K562 (cell line): Measurements from ENCODE around the gene CD74. TPM values are rescaled to one million over a fixed set of nuclear protein-coding genes. Genes with fewer than 3 reads are reported as not detected.
A peak's percentile ranks its signal among the peaks of the same experiment; 100 is the strongest.

Experiments used
- ATAC-seq: fragments of 200-7000 bp; cut with Tn5 transposase; 3 replicates; pipeline ENCODE4 v1.9.1; 2020; ENCODE audit warnings: moderate library complexity
- BruUV-seq: library from RNA; stranded (reverse); fragments of 400-500 nt; replicated peaks from 2 replicates; lab custom pipeline; 2021; lab: Mats Ljungman, UMichigan
- CTCF ChIA-PET: fragments of 300-600 bp; formaldehyde crosslinking; extraction: SDS; loops from one replicate; lab custom pipeline; 2021; ENCODE audit warnings: low intra/inter-chr PET ratio; lab: Yijun Ruan, JAX
- POLR2A ChIA-PET: fragments of 300-600, 350-650 bp; sonication (Branson Sonifier 250); formaldehyde crosslinking; extraction: SDS; loops from one replicate; lab custom pipeline; 2021; ENCODE audit warnings: antibody characterized with exemption, inconsistent platforms; lab: Yijun Ruan, JAX
- DNase-seq, 4 experiments: peaks; one replicate each; pipeline versions ENCODE4 v3.0.0 to v3.0.0-alpha.2; 2011 to 2018; ENCODE audit warnings: low spot score in 3 of 4, mixed read lengths in 3 of 4; ENCODE audit errors: extremely low read depth in 1 of 4
- FAIRE-seq: peaks from 2 replicates; lab custom pipeline; 2011; peaks lifted over from hg19 to GRCh38; lab: Jason Lieb, UNC
- H2AFZ ChIP-seq: 2 replicates; pipeline ENCODE4 v1.6.0; 2011; ENCODE audit warnings: low read depth, low read length, control low read depth, inconsistent platforms
- H3K27ac ChIP-seq: fragments of 200-600 bp; 3 replicates; pipeline ENCODE4 v1.8.0; 2011; ENCODE audit warnings: low read depth, mild to moderate bottlenecking, control low read depth, inconsistent platforms, low read length, moderate library complexity, mixed read lengths; ENCODE audit errors: extremely low read depth
- H3K27me3 ChIP-seq, 2 experiments: fragments of 300-600 bp in 1 of 2; 2 replicates in 1 of 2; 3 replicates in 1 of 2; pipeline versions ENCODE4 v1.6.0 to v1.8.0; 2011; ENCODE audit warnings: inconsistent platforms in 2 of 2, low read length in 2 of 2, mild to moderate bottlenecking in 1 of 2, mixed read lengths in 1 of 2, moderate library complexity in 1 of 2; ENCODE audit not compliant: control insufficient read depth in 2 of 2, insufficient read depth in 2 of 2
- H3K36me3 ChIP-seq: fragments of 300-600 bp; 3 replicates; pipeline ENCODE4 v1.8.0; 2011; ENCODE audit warnings: mild to moderate bottlenecking, low read length, inconsistent platforms; ENCODE audit not compliant: control insufficient read depth, insufficient read depth
- H3K4me1 ChIP-seq, 2 experiments: fragments of 200-600 bp in 1 of 2; replicated peaks in 1 of 2; 2 replicates in 1 of 2; 3 replicates in 1 of 2; pipeline versions ENCODE4 v1.5.1 to v1.8.0; 2011; ENCODE audit warnings: inconsistent platforms in 2 of 2, low read length in 2 of 2, mild to moderate bottlenecking in 1 of 2, mixed read lengths in 1 of 2, moderate library complexity in 1 of 2; ENCODE audit not compliant: control insufficient read depth in 2 of 2, insufficient read depth in 2 of 2
- H3K4me2 ChIP-seq: 2 replicates; pipeline ENCODE4 v1.6.1; 2011; ENCODE audit warnings: low read length, control low read depth, inconsistent platforms, mixed read lengths; ENCODE audit not compliant: insufficient read depth
- H3K4me3 ChIP-seq: fragments of 200-600 bp; sonication (generic), shearing (Covaris generic); 2 replicates; pipeline ENCODE4 v1.5.1; 2016; ENCODE audit warnings: control low read depth, inconsistent platforms
- H3K79me2 ChIP-seq: fragments of 200-600 bp; 3 replicates; pipeline ENCODE4 v1.8.0; 2011; ENCODE audit warnings: low read length, inconsistent platforms; ENCODE audit not compliant: control insufficient read depth, insufficient read depth
- H3K9ac ChIP-seq, 2 experiments: 2 replicates each; pipeline versions ENCODE4 v1.6.0 to v1.6.1; 2011; ENCODE audit warnings: low read depth in 2 of 2, low read length in 2 of 2, control low read depth in 1 of 2, inconsistent platforms in 1 of 2, mild to moderate bottlenecking in 1 of 2, mixed read lengths in 1 of 2; ENCODE audit not compliant: insufficient read depth in 1 of 2
- H3K9me1 ChIP-seq: one replicate; pipeline ENCODE4 v1.6.0; 2011; ENCODE audit warnings: inconsistent platforms, mild to moderate bottlenecking, low read length, moderate library complexity; ENCODE audit not compliant: control insufficient read depth, insufficient read depth
- H3K9me3 ChIP-seq: replicated peaks from 2 replicates; pipeline ENCODE4 v1.5.1; 2011; ENCODE audit warnings: low read depth, low read length, inconsistent platforms; ENCODE audit not compliant: control insufficient read depth, insufficient read depth
- H4K20me1 ChIP-seq: replicated peaks from 2 replicates; pipeline ENCODE4 v1.6.1; 2011; ENCODE audit warnings: low read length, inconsistent platforms, mixed read lengths; ENCODE audit not compliant: control insufficient read depth, insufficient read depth
- ATF7 ChIP-seq: fragments of 450-650 bp; IDR thresholded peaks from 2 replicates; pipeline ENCODE4 v1.7.1; 2014; ENCODE audit warnings: mild to moderate bottlenecking, moderate library complexity
- CBFA2T3 ChIP-seq: fragments of 450-650 bp; IDR thresholded peaks from 2 replicates; pipeline ENCODE4 v1.6.1; 2017
- CHD4 ChIP-seq: fragments of 200-600 bp; sonication (generic); IDR thresholded peaks from 3 replicates; pipeline ENCODE4 v1.6.1; 2012; ENCODE audit warnings: low read depth, mild to moderate bottlenecking, mixed read lengths, low read length, inconsistent platforms; ENCODE audit not compliant: insufficient read depth, insufficient replicate concordance, poor library complexity, severe bottlenecking
- FOXJ3 ChIP-seq: sonication (generic); formaldehyde crosslinking; IDR thresholded peaks from 2 replicates; pipeline ENCODE4 v1.4.0; 2020; ENCODE audit warnings: mild to moderate bottlenecking, missing genetic modification reagents
- MAFK ChIP-seq: IDR thresholded peaks from 2 replicates; pipeline ENCODE4 v1.6.1; 2011; ENCODE audit warnings: low read length, improper control_type of control experiment
- MEIS2 ChIP-seq: fragments of 450-650 bp; IDR thresholded peaks from 2 replicates; pipeline ENCODE4 v1.6.1; 2014; ENCODE audit warnings: mild to moderate bottlenecking; ENCODE audit not compliant: partially characterized antibody
- PTRF ChIP-seq: fragments of 450-650 bp; IDR thresholded peaks from 2 replicates; pipeline ENCODE4 v1.6.1; 2016; ENCODE audit warnings: mild to moderate bottlenecking, missing genetic modification characterization, missing compliant biosample characterization
- STAG1 ChIP-seq: sonication (generic); formaldehyde crosslinking; IDR thresholded peaks from 2 replicates; pipeline ENCODE4 v1.5.0; 2020; ENCODE audit warnings: missing genetic modification reagents, borderline replicate concordance
- TFAM ChIP-seq: fragments of 250-450 bp; sonication (Bioruptor Pico); conservative IDR thresholded peaks from 2 replicates; pipeline ENCODE4 v1.5.0; 2021; ENCODE audit warnings: mild to moderate bottlenecking, moderate library complexity
- ZNF197 ChIP-seq: fragments of 200-800 bp; sonication (Bioruptor generic); IDR thresholded peaks from 2 replicates; pipeline ENCODE4 v1.6.1; 2016; ENCODE audit warnings: low read depth, missing genetic modification characterization, missing compliant biosample characterization
- WGBS: fragments of 100-300 bp; shearing (Covaris generic); methylation state at CpG from one replicate; pipeline ENCODE4 v1.1.6; 2016; ENCODE audit warnings: low coverage, mixed read lengths; ENCODE audit not compliant: insufficient coverage; ENCODE audit errors: missing lambda C conversion rate; 5-methylcytosine and 5-hydroxymethylcytosine counted together
- in situ Hi-C: fragments of 300-500 bp; cut with MboI; formaldehyde crosslinking; loops from 4 replicates; pipeline ENCODE4 v1.15.0; 2018; ENCODE audit warnings: inconsistent platforms, mixed read lengths
- intact Hi-C: fragments of 100-400 bp; cut with micrococcal nuclease; formaldehyde crosslinking; loops from 2 replicates; pipeline ENCODE4 v1.14.2; 2022
- polyA plus RNA-seq, 8 experiments: library from polyadenylated mRNA; depleted of rRNA in 4 of 8; stranded (reverse) in 5 of 8; unstranded in 3 of 8; fragments of >200 nt; fragmentation: Nextera tagmentation in 2 of 8; fragmentation: Illumina TruSeq in 1 of 8; extraction: Ambion mirVana in 2 of 8; extraction: Trizol in 1 of 8; gene quantifications; 2 replicates each; pipeline versions ENCODE4 v1.2.1 to v1.2.3, GENCODE V29; 2011 to 2014; ENCODE audit warnings: inconsistent platforms in 1 of 8, missing spikeins in 1 of 8
- total RNA-seq, 7 experiments: library from RNA; depleted of rRNA in 6 of 7; stranded (reverse); fragments of >200 nt in 6 of 7; fragmentation: Illumina TruSeq in 2 of 7; extraction: Trizol in 2 of 7; gene quantifications; 2 replicates each; pipeline versions ENCODE4 v1.2.1 to v1.2.3, GENCODE V29; 2011 to 2021; ENCODE audit warnings: low replicate concordance in 1 of 7

CD74 gene
- total and polyA plus RNA-seq, 9 of the 15 experiments (the other 6 are each of a cell fraction or from before 2014, with no cell fraction given), result 0.07 to 4.8 (median 0.32) TPM

GRCh38 chr5:150401076-150401375 lies 11.7 kb downstream of the CD74 start:
- peak; percentile 40 for ATAC-seq
- WGBS, result 12% methylated on average over 3 of the region's 3 CpGs
- no peak overlapping the region for H3K9ac ChIP-seq
- H3K4me2 ChIP-seq, result no peak overlapping the region
- ChIA-PET POLR2A (interaction anchor here (0.6 to 2.2 kb wide), 3 partner anchors 10 to 37 kb away, joined by 3 to 7 read pairs (median 3); no protein-coding TSS in a partner anchor), CTCF (no interaction called here)
- no peak for FAIRE-seq
- H3K27ac ChIP-seq, result no peak overlapping the region
- intact Hi-C loops (no loop called here), in situ Hi-C loops (no loop called here)
- BruUV-seq, result no TSS peak
- H3K79me2 ChIP-seq, result no peaks in the 10 kb centered on the region
- H3K27me3 ChIP-seq, result no peaks in the 10 kb centered on the region
- no peak for DNase-seq
- H3K9me3 ChIP-seq, result no peaks in the 10 kb centered on the region
- TF ChIP-seq ATF7, result no peak
- no peak for TF ChIP-seq STAG1 (CRISPR knock-in tag)
- TF ChIP-seq CHD4, result no peak
- TF ChIP-seq MEIS2, result peak; percentile 41
- TF ChIP-seq CBFA2T3, result peak; percentile 18; the same call in 1 of the 2 replicates
- TF ChIP-seq FOXJ3, result no peak
- TF ChIP-seq TFAM (CRISPR knock-in tag), result no peak
- TF ChIP-seq PTRF, result no peak
- TF ChIP-seq MAFK, result no peak
- TF ChIP-seq ZNF197, result no peak
- H3K4me1 ChIP-seq, result peaks cover 5 to 10% of the 10 kb centered on the region in 2 experiments; a peak in 2 of 5 replicates
- H3K36me3 ChIP-seq, result peaks cover 61% of the 10 kb centered on the region; the same call in 2 of the 3 replicates
- no peak overlapping the region for H2AFZ ChIP-seq
- no peak overlapping the region for H3K4me3 ChIP-seq
- peaks cover 8% of the 10 kb centered on the region for H3K9me1 ChIP-seq
- peaks cover 4% of the 10 kb centered on the region for H4K20me1 ChIP-seq
